Bronchial epithelial cell (primary cell): Measurements from ENCODE around the gene ZACN. TPM values are rescaled to one million over a fixed set of nuclear protein-coding genes. Genes with fewer than 3 reads are reported as not detected.
"Not testable (repeated sequence)": the region's sequence is repeated elsewhere in the genome, so short reads cannot be mapped to it uniquely, and the experiment has no call there.

Experiments used
- DNase-seq: peaks from one replicate; pipeline ENCODE4 v3.0.0-alpha.2; 2010; ENCODE audit warnings: low read depth
- FAIRE-seq: peaks from 2 replicates; lab custom pipeline; 2011; peaks lifted over from hg19 to GRCh38; lab: Jason Lieb, UNC
- H3K27me3 ChIP-seq: 2 replicates; pipeline ENCODE4 v1.5.1; 2011; ENCODE audit warnings: low read length; ENCODE audit not compliant: control insufficient read depth, insufficient read depth
- H3K36me3 ChIP-seq: 2 replicates; pipeline ENCODE4 v1.5.1; 2011; ENCODE audit warnings: low read length; ENCODE audit not compliant: control insufficient read depth, insufficient read depth
- H3K4me3 ChIP-seq: 2 replicates; pipeline ENCODE4 v1.5.1; 2011; ENCODE audit warnings: mild to moderate bottlenecking, low read depth, low read length, control low read depth
- total RNA-seq: library from RNA; depleted of rRNA; stranded (reverse); fragments of >200 nt; gene quantifications from 2 replicates; pipeline ENCODE4 v1.2.1, GENCODE V29; 2014
- TF ChIP-seq, protein P1 (sequence below): IDR thresholded peaks from 2 replicates; pipeline ENCODE4 v1.5.1; 2011; ENCODE audit warnings: mild to moderate bottlenecking, moderate library complexity, low read length, control low read depth, inconsistent platforms; ENCODE audit not compliant: insufficient read depth, severe bottlenecking

ZACN gene
- total RNA-seq, 1 donor from 2014 or later, result not detected

DNA sequence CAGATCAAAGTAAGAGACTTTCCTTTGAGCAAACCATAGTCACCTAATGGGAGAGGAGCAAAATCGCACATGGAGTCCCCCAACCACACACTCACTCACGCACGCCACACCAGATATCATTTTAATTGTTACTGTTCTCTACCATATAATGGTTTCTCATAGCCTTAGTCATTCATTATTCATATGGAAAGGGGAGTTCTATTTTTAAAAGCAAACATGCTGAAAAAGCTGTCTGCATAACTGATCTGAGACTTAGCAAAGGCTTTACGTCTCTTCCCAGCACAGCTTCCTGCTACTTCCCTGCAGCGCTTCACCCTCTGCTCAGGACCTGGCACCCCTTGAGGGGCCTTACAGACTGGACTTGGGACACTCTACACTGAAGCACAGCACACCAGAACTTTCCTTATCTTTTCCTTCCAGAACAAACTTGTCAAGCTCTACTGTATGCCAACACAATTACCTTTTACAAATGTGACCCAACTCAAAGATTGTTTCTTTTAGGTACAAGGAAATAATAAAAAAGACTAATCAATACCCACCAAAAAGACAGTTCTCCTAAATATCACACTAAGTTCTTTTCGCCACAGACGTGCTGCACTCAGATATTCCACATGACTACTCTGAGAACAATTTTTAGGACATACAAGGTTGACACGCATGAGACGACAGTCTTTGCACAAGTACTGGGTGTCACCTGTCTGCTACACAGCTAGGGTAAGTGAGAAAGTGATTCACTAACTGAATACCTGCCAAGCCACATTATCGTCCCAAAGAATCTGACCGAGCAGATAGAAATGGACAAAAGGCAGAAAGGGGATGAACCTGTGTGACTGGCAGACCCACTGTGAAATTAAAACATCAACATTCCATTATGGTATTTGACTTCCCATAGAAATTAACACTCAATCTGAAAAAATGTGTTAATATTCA lies 28.2 kb upstream of the ZACN start:
- no peak overlapping the region for H3K4me3 ChIP-seq
- DNase-seq, result peak; percentile 78
- no peaks in the 10 kb centered on the region for H3K27me3 ChIP-seq
- no peak for FAIRE-seq
- TF ChIP-seq, protein P1, sequence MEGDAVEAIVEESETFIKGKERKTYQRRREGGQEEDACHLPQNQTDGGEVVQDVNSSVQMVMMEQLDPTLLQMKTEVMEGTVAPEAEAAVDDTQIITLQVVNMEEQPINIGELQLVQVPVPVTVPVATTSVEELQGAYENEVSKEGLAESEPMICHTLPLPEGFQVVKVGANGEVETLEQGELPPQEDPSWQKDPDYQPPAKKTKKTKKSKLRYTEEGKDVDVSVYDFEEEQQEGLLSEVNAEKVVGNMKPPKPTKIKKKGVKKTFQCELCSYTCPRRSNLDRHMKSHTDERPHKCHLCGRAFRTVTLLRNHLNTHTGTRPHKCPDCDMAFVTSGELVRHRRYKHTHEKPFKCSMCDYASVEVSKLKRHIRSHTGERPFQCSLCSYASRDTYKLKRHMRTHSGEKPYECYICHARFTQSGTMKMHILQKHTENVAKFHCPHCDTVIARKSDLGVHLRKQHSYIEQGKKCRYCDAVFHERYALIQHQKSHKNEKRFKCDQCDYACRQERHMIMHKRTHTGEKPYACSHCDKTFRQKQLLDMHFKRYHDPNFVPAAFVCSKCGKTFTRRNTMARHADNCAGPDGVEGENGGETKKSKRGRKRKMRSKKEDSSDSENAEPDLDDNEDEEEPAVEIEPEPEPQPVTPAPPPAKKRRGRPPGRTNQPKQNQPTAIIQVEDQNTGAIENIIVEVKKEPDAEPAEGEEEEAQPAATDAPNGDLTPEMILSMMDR, result no peak
- peaks cover 13% of the 10 kb centered on the region for H3K36me3 ChIP-seq

DNA sequence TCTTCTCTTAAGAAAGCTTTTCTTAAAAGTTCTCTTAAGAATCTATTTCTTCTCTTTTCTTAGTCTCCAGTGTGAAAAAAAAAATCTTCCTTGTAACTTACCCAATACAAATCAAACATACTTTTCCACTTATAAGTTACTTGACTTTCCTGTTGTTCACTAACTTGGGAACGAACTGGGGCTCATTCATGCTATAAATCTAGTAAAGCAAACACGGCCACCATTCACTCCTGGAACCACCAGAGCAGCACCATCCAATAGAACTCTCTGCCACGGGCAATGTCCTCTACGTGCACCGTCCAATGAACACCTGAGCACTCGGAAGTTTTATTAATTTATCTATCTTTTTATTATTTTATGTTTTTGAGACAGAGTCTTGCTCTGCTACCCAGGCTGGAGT lies 27.4 kb upstream of the ZACN start:
- Histone ChIP-seq H3K4me3 (no peak overlapping the region), H3K27me3 (no peaks in the 10 kb centered on the region), H3K36me3 (peaks cover 12% of the 10 kb centered on the region)
- FAIRE-seq (no peak), DNase-seq (no peak)
- TF ChIP-seq, protein P1, result no peak

DNA sequence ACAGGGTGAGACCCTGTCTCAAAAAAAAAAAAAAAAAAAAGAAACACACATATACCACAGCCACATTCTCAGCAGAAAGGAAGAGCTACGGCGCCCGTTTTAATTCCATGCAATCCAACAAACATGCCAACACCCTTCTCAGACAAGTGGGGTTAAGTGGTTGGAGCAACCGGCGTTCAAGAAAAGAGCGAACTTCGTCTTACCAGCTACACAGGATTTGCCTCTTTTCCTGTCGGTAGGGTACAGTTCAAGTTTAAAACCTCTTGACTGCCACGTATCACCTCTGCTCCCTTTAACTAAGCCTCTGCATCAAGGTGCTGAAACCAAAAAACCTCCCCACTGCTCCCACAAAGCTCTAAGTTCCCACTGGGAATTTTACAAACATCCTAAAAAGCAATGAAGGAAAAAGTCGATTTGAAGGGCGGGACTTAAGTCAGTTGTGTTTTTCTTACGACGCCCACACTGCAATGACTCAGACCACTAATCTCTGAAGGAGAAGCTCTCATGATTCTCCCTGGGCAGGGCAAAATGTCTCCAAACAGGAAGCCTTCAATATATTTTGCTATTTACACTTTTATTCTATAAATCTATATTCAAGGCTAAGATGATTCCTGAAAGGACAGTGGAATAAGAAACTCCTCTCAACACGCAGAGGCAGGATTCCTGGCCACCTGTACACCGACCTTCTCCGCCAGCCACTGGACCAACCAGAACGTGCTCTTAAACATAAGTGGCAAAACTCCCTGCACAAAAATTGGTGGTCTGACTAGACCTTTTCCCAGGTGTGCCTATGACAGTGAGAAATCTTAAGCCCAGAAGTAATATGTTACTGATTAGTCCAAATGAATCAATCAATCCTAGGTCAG lies 25.5 kb upstream of the ZACN start:
- Histone ChIP-seq H3K4me3 (peak overlapping the region; percentile 19), H3K36me3 (peaks cover 18% of the 10 kb centered on the region), H3K27me3 (no peaks in the 10 kb centered on the region)
- FAIRE-seq (no peak), DNase-seq (peak; percentile 95)
- TF ChIP-seq, protein P1, result no peak

DNA sequence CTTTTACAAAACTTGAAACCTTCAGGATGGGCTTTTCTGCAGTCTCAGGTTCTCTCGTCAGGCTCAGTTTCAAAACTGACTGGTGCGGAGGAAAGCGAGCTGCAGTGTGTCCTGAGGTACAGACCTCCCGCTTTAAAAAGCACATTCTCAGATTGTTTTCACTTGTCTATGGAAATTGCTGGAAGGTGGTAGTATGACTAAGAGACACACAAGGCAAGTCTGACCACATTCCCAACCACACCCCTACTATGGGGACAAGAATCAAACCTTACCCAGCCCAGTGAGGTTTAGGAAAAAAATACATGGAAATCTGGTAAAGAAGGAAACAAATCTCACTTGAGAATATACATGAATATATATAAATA lies 24.9 kb upstream of the ZACN start:
- FAIRE-seq (no peak), DNase-seq (peak; percentile 95)
- peaks cover 24% of the 10 kb centered on the region for H3K36me3 ChIP-seq
- TF ChIP-seq, protein P1, result no peak
- no peak overlapping the region for H3K4me3 ChIP-seq
- H3K27me3 ChIP-seq, result no peaks in the 10 kb centered on the region

DNA sequence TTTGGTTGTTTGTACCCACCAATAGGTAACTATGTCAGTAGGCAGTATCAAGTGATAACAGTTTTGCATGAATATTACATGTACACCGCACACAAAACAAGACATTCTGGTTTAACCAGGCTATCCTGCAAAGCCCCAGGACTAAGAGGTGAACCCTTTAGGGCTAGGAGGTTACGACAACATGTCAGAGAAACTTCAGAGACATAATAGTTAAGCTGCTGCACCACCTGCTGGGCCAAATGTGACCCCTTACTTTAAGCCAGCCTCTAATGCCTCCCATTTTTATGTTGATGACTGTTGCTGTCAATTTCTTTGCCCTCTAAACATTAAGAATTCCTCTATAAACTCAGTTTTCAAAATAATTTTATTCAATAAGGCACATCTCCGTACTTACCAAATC lies 22.1 kb upstream of the ZACN start:
- DNase-seq, result peak; percentile 45
- TF ChIP-seq, protein P1, result peak; percentile 53
- FAIRE-seq, result no peak
- Histone ChIP-seq H3K36me3 (peaks cover 18% of the 10 kb centered on the region), H3K27me3 (no peaks in the 10 kb centered on the region), H3K4me3 (no peak overlapping the region)

DNA sequence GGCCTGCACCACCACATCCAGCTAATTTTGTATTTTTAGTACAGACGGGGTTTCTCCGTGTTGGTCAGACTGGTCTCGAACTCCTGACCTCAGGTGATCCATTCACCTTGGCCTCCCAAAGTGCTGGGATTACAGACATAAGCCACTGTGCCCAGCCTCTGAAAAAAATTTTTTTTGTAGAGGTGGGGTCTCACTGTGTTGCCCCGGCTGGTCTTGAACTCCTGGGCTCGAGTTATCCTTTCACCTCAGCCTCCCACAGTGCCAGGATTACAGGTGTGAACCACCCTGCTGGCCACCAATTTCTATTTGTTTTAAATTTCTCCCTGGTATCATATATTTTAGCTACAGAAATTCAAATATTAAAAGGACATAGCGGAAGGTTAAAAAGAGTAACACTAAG lies 20.7 kb upstream of the ZACN start:
- not testable (repeated sequence) for H3K27me3 ChIP-seq, DNase-seq, H3K4me3 ChIP-seq, FAIRE-seq
- peaks cover 18% of the 10 kb centered on the region for H3K36me3 ChIP-seq
